AG20443 (cell line): ENCODE results near the gene SLC35E3.
A peak's percentile ranks its signal among the peaks of the same experiment; 100 is the strongest.
"Not testable (repeated sequence)": the region's sequence is repeated elsewhere in the genome, so short reads cannot be mapped to it uniquely, and the experiment has no call there.

ENCODE experiments used
- DNase-seq: peaks from one replicate; pipeline ENCODE4 v3.0.0; 2012; ENCODE audit warnings: low spot score, mixed read lengths

The SLC35E3 gene

DNA sequence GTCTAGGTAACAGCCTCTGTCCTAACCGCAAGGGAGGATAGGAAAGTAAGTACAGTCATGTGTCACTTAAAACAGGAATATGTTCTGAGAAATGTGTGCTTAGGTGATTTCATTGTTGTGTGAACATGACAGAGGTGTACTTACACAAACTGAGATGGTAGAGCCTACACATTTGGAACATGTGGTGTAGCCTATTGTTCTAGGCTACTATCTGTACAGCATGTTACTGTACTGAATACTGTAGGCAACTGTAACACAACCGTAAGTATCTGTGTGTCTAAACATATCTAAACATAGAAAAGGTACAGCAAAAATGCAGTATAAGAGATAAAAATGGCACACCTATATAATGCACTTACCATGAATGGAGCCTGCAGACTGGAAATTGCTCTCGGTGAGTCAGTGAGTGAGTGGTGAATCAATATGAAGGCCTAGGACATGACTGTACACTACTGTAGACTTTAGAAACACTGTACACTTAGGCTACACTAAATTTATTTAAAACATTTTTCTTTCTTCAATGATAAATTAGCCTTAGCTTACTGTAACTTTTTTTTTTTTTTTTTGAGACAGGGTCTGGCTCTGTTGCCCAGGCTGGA, 48.8 kb downstream of the SLC35E3 start:
- DNase-seq: no peak

DNA sequence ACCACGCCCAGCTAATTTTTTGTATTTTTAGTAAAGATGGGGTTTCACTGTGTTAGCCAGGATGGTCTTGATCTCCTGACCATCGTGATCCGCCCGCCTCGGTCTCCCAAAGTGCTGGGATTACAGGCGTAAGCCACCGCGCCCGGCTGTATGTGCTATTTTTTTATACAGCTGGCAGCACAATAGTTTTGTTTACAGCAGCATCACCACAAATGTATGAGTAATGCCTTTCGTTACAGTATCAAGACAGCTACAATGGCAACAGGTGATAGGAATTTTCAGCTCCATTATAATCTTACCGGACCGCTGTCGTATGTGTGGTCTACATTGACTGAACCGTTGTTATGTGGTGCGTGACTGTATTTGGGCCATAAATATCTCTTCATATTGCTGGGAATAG, 50.4 kb downstream of the SLC35E3 start:
- no peak for DNase-seq

DNA sequence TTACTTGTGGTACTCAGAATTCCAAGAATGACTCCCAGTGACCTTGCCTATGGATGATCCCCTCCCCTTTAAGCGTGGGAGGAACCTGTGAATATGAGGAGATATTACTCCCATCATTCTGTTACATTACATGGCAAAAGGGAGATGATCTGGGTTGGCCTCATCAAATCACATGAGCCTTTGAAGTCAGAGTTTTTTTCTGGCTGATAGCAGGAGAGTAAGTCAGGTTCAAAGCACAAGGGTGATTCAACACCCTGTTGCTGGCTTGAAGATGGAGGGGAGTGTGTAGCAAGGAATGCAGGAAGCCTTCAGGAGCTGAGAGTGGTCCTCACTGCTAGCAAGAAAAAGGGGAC, 52.9 kb downstream of the SLC35E3 start:
- no peak for DNase-seq

- DNase-seq: no peak
Observed at GRCh38 chr12:68800294-68800693, 54.3 kb downstream of the SLC35E3 start.

DNA sequence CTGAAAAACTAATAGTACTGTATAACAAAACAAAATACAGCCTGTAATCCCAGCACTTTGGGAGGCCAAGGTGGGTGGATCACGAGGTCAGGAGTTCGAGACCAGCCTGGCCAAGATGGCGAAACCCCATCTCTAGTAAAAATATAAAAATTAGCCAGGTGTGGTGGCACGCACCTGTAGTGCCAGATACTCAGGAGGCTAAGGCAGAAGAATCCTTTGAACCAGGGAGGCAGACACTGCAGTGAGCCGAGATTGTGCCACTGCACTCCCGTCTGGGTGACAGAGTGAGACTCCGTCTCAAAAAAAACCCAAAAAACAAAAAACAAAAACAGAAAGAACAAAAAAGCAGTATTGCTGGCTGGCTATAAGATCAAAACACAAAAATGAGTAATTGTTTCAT, 55.1 kb downstream of the SLC35E3 start:
- not testable (repeated sequence) for DNase-seq

DNA sequence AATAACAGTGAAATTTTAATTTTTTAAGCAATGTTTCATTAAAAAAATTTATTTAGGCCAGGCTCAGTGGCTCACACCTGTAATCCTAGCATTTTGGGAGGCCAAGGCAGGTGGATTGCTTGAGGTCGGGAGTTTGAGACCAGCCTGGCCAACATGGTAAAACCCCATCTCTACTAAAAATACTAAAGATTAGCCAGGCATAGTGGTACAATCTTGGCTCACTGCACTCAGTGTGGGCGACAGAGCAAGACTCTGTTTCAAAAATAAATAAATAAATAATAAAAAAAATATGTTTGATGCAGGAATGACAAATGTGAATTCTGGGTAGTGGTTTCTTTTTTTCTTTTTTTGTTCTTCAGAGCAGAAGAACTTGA, 56.4 kb downstream of the SLC35E3 start:
- DNase-seq: not testable (repeated sequence)

DNA sequence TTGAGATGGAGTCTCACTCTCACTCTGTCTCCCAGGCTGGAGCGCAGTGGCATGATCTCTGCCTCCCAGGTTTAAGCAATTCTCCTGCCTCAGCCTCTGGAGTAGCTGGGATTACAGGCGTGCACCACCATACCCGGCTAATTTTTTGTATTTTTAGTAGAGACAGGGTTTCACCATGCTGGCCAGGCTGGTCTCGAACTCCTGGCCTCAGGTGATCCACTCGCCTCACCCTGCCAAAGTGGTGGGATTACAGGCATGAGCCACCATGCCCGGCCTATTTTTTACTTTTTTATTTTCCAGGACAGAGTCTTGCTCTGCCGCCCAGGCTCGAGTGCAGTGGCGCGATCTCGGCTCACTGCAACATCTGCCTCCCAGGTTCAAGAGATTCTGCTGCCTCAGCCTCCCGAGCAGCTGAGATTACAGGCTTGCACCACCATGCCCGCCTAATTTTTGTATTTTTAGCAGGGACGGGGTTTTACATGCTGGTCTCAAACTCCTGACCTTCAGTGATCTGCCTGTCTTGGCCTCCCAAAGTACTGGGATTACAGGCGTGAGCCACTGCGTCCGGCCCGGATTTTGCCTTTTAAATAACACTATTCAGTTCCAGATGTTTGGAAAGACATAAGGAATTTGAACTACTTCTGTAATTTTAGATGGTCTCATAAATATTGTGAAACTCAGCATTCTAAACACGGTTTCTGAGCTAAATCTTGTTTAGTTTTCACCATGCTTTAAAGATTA, 57.1 kb downstream of the SLC35E3 start:
- peak; percentile 36 for DNase-seq

- DNase-seq: no peak
Observed at GRCh38 chr12:68803948-68804656, 58.1 kb downstream of the SLC35E3 start.

DNA sequence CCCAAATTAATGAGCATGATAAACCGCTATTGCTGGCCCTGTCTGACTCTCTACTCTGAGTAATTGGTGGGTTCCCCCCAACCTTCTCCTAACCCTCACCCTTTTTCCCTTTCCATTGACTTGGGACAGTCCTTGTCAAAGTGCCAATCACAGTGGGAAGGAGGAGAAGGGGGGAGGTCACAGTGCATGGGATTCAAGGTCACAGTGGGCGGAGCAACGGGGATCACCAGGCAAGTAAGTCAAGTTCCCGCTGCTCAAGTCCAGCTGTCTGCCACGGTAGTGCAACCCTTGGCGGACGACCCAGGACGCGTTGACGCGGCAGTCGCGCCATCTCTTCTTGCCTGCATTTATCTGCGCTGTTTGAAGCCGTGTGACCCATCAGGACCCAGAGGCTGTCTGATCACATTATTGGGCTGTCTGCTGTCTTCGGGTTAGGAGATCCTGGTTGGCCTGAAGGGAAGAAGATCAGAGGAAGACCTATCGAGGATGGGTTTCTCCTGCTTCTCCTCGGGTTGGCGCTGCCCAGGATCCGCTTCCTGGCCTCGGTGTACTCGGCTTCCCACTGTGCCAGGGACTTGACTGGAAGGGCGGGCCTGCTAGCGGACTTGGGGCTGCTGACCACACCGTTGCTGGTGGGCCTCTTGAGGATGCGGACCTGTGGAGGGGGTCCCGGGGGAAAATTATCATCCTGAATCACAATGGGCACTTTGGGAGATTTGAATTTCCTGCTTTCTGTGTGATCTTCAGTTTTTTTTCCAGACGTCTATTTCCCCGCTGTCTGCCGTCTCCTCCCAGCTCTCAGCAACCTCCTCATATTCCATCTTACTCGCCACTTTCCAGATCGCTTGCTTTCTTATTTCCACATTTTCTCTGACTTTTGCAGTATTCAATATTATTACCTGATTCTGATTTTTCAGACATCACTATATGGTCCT, 58.9 kb downstream of the SLC35E3 start:
- DNase-seq: no peak

DNA sequence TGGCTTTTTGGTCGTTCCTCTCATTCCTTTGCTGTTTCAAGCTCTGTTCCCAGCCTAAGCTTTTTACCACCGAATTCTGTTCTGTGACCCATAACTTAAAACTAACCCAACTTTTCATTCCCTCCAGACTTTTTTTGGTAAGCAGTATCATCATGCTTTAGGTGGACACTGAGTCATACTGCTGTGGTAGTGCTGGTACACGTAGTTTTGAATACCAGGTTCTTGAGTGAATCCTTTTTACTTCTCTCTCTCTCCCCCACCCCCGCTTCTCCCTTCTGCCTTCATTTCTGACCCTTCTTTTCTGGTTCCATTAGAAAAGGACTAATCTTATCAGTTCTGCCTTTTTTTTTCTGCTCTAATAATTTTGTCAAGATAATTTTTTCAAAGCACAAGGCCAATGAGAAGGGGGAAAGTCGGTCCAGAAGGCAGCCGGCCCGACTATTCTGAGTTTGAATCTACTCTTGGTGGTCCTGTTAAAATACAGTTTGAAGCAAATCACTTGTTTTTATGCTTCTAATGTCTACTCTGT, 59.7 kb downstream of the SLC35E3 start:
- DNase-seq: no peak

DNA sequence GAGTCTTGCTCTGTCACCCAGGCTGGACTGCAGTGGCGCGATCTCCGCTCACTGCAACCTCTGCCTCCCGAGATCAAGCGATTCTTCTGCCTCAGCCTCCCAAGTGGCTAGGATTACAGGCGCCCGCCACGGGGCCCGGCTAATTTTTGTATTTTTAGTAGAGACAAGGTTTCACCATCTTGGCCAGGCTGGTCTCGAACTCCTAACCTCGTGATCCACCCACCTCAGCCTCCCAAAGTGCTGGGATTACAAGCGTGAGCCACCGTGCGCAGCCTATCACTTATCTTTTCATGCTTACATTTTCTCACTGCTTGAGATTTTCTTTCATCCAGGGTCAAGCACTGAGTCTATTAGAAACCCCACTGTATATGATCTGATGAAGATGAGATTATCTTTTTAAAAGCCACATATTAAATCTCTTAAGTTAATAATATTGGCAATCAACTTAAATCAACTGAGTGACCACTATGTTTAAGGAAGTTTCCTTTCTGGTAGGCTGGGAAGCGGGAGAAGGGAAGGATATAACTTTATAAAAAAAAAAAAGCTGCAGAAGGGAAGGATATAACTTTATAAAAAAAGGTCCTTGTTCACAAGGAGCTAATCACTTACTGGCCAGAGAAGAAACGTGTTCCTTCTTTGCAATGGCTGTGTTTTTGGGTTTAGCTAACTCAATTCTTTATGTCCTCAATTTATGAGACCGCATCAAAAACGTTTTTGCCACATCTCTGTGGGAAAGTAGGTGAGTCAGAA, 60.7 kb downstream of the SLC35E3 start:
- DNase-seq: no peak

- DNase-seq: not testable (repeated sequence)
Observed at GRCh38 chr12:68807274-68807575, 61.2 kb downstream of the SLC35E3 start.

- peak; percentile 99 for DNase-seq
Observed at GRCh38 chr12:68807576-68808387, 61.8 kb downstream of the SLC35E3 start, which contains the start of gene MDM2. TSS of gene MDM2 (plus strand) at chr12:68808177. CDS start at chr12:68808478, 301 bp downstream.

GRCh38 chr12:68808388-68809189, 62.6 kb downstream of the SLC35E3 start:
- peak; percentile 87 for DNase-seq

GRCh38 chr12:68809190-68810026, 63.4 kb downstream of the SLC35E3 start:
- no peak for DNase-seq

GRCh38 chr12:68810027-68810389, 64.0 kb downstream of the SLC35E3 start:
- not testable (repeated sequence) for DNase-seq

GRCh38 chr12:68811573-68811972, 65.6 kb downstream of the SLC35E3 start:
- not testable (repeated sequence) for DNase-seq

DNA sequence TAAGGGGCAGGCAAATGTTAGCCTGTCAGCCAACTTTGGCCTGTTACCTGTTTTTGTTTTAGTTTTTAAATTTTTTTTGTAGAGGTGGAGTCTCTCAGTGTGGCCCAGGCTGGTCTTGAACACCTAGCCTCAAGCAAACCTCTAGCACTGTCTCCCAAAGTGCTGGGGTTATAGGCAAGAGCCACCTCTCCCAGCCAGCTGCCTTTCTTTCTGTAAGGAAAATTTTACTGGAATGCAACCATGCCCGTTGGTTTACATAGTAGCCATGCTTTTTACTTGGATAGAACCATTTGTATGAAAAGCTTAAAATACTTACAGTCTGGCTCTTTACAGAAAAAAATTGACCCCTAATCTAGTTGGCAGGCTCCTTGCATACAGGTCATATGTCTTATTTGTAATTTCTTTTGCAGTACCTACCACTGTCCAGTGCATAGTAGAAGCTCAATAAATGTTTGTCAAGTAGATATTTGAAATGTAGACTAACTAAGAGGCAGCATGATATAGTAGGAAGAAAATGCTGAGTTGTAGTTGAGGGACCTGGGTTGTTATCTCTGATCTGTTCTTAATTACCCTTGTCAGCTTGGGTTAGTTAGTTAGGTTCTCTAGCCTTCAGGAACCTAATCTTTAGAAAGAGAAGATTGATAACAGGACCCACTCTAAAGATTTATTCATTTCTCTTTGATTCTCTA, 66.7 kb downstream of the SLC35E3 start:
- DNase-seq: no peak
